Prostate gland (tissue), 2 donors: ENCODE data around the gene DCDC2B. TPM values are rescaled to one million over a fixed set of nuclear protein-coding genes. Genes with fewer than 3 reads are reported as not detected.

Experiments used
- DNase-seq: peaks from one replicate; pipeline ENCODE4 v3.0.0-alpha.2; 2019; ENCODE audit warnings: low spot score
- H3K27ac ChIP-seq, 2 donors: fragments of 200-600 bp; sonication (generic); 2 replicates each; pipeline ENCODE4 v1.5.1; 2017 to 2019
- H3K27me3 ChIP-seq: fragments of 200-600 bp; sonication (generic); replicated peaks from 2 replicates; pipeline ENCODE4 v1.5.1; 2019; ENCODE audit not compliant: insufficient read depth
- H3K36me3 ChIP-seq, 2 donors: fragments of 200-600 bp; sonication (generic); 1 replicate in 1 of 2; 2 replicates in 1 of 2; pipeline versions ENCODE4 v1.5.1 to v1.8.1; 2017 to 2019
- H3K4me1 ChIP-seq: fragments of 200-600 bp; sonication (generic); replicated peaks from 2 replicates; pipeline ENCODE4 v1.5.1; 2019
- H3K4me3 ChIP-seq, 2 donors: fragments of 200-600 bp; sonication (generic); 2 replicates each; pipeline ENCODE4 v1.5.1; 2017 to 2019
- H3K9me3 ChIP-seq: fragments of 200-600 bp; sonication (generic); 2 replicates; pipeline ENCODE4 v1.5.1; 2017
- CTCF ChIP-seq, 4 experiments: fragments of 200-600 bp in 2 of 4; fragments of 450-650 bp in 2 of 4; sonication (generic) in 2 of 4; IDR thresholded peaks; 1 replicate in 3 of 4; 2 replicates in 1 of 4; pipeline ENCODE4 v1.5.1; 2016 to 2019; ENCODE audit warnings: antibody characterized with exemption in 4 of 4, mild to moderate bottlenecking in 2 of 4, moderate library complexity in 2 of 4
- POLR2A ChIP-seq: fragments of 450-650 bp; IDR thresholded peaks from one replicate; pipeline ENCODE4 v1.6.1; 2016; ENCODE audit warnings: antibody characterized with exemption, mild to moderate bottlenecking
- POLR2AphosphoS5 ChIP-seq: sonication (generic); formaldehyde crosslinking; IDR thresholded peaks from one replicate; pipeline ENCODE4 v1.6.1; 2017; ENCODE audit warnings: antibody characterized with exemption
- WGBS: methylation state at CpG from one replicate; pipeline ENCODE4 v1.1.5; 2018; 5-methylcytosine and 5-hydroxymethylcytosine counted together
- intact Hi-C: fragments of 100-400 bp; cut with DNase I; formaldehyde crosslinking; loops from one replicate; pipeline ENCODE4 v1.14.2; 2022
- total RNA-seq, 2 donors: library from RNA; depleted of rRNA; stranded (reverse); fragments of >200 nt; gene quantifications; one replicate each; pipeline ENCODE4 v1.1.0, GENCODE V29; 2016

Gene DCDC2B
- total RNA-seq, 2 donors from 2014 or later: not detected

- intact Hi-C loops: loop anchor here (10.0 kb wide), 1 partner anchor 171 kb away; the partner anchor contains the start of gene BSDC1
- H3K36me3 ChIP-seq: peaks cover 4 to 17% of the 10 kb centered on the region in 2 donors
- H3K27me3 ChIP-seq: no peaks in the 10 kb centered on the region
- 65% methylated on average over 4 of the region's 4 CpGs for whole genome bisulfite sequencing
- peak overlapping the region in 1 of 2 donors; percentile 88 for H3K27ac ChIP-seq
- H3K4me3 ChIP-seq: no peak overlapping the region
- no peaks in the 10 kb centered on the region for H3K9me3 ChIP-seq
- peaks cover 19% of the 10 kb centered on the region for H3K4me1 ChIP-seq
- DNase-seq: no peak
- TF ChIP-seq POLR2A (no peak), CTCF (IDR thresholded peaks at IDR 0.05) (no peak)
These were observed 15.4 kb downstream of the DCDC2B start for GRCh38 chr1:32224285-32224684.

DNA sequence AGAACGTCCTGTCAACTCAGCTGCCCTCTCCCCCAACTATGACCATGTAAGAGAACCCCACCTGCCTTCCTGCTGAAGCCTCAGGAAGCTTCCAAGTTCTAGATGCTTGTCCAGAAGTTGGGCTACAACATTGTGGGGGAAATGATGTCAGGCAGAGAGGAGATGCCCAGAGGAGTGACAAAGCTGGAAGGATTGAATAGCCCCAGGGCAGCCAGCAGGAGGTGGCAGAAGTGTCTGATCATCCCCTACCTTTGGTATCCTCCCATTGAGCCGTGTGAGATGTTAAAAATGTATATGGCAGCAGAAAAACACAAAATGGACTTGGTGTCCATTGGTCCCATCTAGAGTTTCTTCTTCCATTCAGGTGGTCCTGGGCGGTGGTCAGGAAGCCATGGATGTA lies 19.9 kb downstream of the DCDC2B start:
- no peak for TF ChIP-seq CTCF (IDR thresholded peaks at IDR 0.05)
- no peak for TF ChIP-seq POLR2AphosphoS5
- TF ChIP-seq POLR2A: no peak
- H3K27ac ChIP-seq: no peak overlapping the region
- H3K4me3 ChIP-seq: no peak overlapping the region
- intact Hi-C loops: loop anchor here (10.0 kb wide), 1 partner anchor 166 kb away; the partner anchor contains the start of gene BSDC1
- peaks cover 4% of the 10 kb centered on the region for H3K4me1 ChIP-seq
- no peak for DNase-seq
- WGBS: 75% methylated on average over 3 of the region's 3 CpGs
- peaks cover 7 to 27% of the 10 kb centered on the region in 2 donors for H3K36me3 ChIP-seq
- H3K27me3 ChIP-seq: no peaks in the 10 kb centered on the region
- H3K9me3 ChIP-seq: no peaks in the 10 kb centered on the region

- H3K36me3 ChIP-seq: peaks cover 3 to 16% of the 10 kb centered on the region in 2 donors
- WGBS: 86% methylated on average over 5 of the region's 5 CpGs
These were observed 23.0 kb downstream of the DCDC2B start for GRCh38 chr1:32231843-32232432.

GRCh38 chr1:32232558-32233304 lies 23.8 kb downstream of the DCDC2B start:
- intact Hi-C loops: no loop called here
- Histone ChIP-seq H3K36me3 (peaks cover 3 to 14% of the 10 kb centered on the region in 2 donors), H3K4me3 (no peak overlapping the region), H3K27ac (no peak overlapping the region), H3K4me1 (no peaks in the 10 kb centered on the region), H3K9me3 (no peaks in the 10 kb centered on the region), H3K27me3 (no peaks in the 10 kb centered on the region)
- no peak for DNase-seq
- WGBS: 82% methylated on average over 8 of the region's 8 CpGs
- TF ChIP-seq CTCF (IDR thresholded peaks at IDR 0.05) (no peak), POLR2A (no peak), POLR2AphosphoS5 (no peak)

More at GRCh38 chr1:32231843-32232432, 23.0 kb downstream of the DCDC2B start:
- DNase-seq: no peak
- no peak overlapping the region for H3K27ac ChIP-seq
- no peaks in the 10 kb centered on the region for H3K27me3 ChIP-seq
- no peak overlapping the region for H3K4me3 ChIP-seq
- intact Hi-C loops: no loop called here
- TF ChIP-seq CTCF (IDR thresholded peaks at IDR 0.05) (no peak), POLR2A (no peak), POLR2AphosphoS5 (no peak)
- no peaks in the 10 kb centered on the region for H3K9me3 ChIP-seq
- H3K4me1 ChIP-seq: no peaks in the 10 kb centered on the region
